GM12878 (cell line): Measurements from ENCODE around the gene ZWINT.

Source experiments
- ATF2 ChIP-seq: IDR thresholded peaks from 2 replicates; pipeline ENCODE4 v1.6.1; 2012; ENCODE audit warnings: low read length, inconsistent platforms
- CHD4 ChIP-seq: fragments of 200-600 bp; sonication (generic); IDR thresholded peaks from 2 replicates; pipeline ENCODE4 v1.6.1; 2016; ENCODE audit warnings: mild to moderate bottlenecking
- EED ChIP-seq: sonication (generic); IDR thresholded peaks from 2 replicates; pipeline ENCODE4 v1.6.1; 2016; ENCODE audit warnings: antibody characterized with exemption, low read depth
- PBX3 ChIP-seq: IDR thresholded peaks from 2 replicates; pipeline ENCODE4 v1.6.1; 2011; ENCODE audit warnings: mild to moderate bottlenecking, low read depth, low read length, moderate library complexity; ENCODE audit not compliant: insufficient replicate concordance
- POLR2A ChIP-seq: IDR thresholded peaks from 2 replicates; pipeline ENCODE4 v1.6.1; 2011; ENCODE audit warnings: low read depth, mild to moderate bottlenecking, low read length
- POLR2AphosphoS2 ChIP-seq: IDR thresholded peaks from 2 replicates; pipeline ENCODE4 v1.6.1; 2011; ENCODE audit warnings: low read depth, mild to moderate bottlenecking, low read length, improper control_type of control experiment, moderate library complexity
- POLR2AphosphoS5 ChIP-seq: IDR thresholded peaks from 2 replicates; pipeline ENCODE4 v1.6.1; 2011; ENCODE audit warnings: mild to moderate bottlenecking, low read length, inconsistent platforms
- ZNF217 ChIP-seq: fragments of 450-650 bp; IDR thresholded peaks from 2 replicates; pipeline ENCODE4 v1.6.1; 2017; ENCODE audit warnings: antibody characterized with exemption, mild to moderate bottlenecking
- TF ChIP-seq, protein P1 (sequence below), 3 experiments: IDR thresholded peaks in 2 of 3; conservative IDR thresholded peaks in 1 of 3; 2 replicates each; pipeline ENCODE4 v1.5.1; 2011; ENCODE audit warnings: low read depth in 3 of 3, low read length in 3 of 3, mild to moderate bottlenecking in 3 of 3, control low read depth in 2 of 3, moderate library complexity in 2 of 3, inconsistent platforms in 1 of 3, mixed read lengths in 1 of 3; ENCODE audit not compliant: control insufficient read depth in 2 of 3, insufficient read depth in 1 of 3; ENCODE audit errors: extremely low read depth in 1 of 3

DNA sequence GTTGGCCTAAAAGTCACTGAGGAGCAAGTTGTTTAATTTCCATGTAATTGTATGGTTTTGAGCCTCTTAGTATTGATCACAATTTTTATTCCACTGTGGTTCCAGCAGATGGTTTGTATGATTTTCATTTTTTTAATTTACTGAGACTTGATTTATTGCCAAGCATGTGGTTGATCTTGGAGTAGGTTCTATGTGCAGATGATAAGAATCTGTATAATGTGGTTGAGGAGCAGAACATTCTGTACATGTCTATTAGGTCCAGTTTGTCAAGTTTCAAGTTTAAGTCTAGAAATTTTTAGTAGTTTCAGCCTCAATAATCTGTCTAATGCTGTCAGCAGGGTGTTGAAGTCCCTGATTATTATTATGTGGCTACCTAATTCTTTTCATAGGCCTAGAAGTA, 22.7 kb upstream of the ZWINT start:
- TF ChIP-seq CHD4, result no peak
- TF ChIP-seq, protein P1, sequence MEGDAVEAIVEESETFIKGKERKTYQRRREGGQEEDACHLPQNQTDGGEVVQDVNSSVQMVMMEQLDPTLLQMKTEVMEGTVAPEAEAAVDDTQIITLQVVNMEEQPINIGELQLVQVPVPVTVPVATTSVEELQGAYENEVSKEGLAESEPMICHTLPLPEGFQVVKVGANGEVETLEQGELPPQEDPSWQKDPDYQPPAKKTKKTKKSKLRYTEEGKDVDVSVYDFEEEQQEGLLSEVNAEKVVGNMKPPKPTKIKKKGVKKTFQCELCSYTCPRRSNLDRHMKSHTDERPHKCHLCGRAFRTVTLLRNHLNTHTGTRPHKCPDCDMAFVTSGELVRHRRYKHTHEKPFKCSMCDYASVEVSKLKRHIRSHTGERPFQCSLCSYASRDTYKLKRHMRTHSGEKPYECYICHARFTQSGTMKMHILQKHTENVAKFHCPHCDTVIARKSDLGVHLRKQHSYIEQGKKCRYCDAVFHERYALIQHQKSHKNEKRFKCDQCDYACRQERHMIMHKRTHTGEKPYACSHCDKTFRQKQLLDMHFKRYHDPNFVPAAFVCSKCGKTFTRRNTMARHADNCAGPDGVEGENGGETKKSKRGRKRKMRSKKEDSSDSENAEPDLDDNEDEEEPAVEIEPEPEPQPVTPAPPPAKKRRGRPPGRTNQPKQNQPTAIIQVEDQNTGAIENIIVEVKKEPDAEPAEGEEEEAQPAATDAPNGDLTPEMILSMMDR (IDR thresholded peaks at IDR 0.05 in 2 of 3, conservative IDR thresholded peaks at IDR 0.05 in 1 of 3; ENCODE audit: control insufficient read depth in 2 of 3, extremely low read depth in 1 of 3, insufficient read depth in 1 of 3, low read depth in 3 of 3, low read length in 3 of 3), result no peak
- TF ChIP-seq EED, result no peak
- TF ChIP-seq POLR2A, result no peak
- TF ChIP-seq POLR2AphosphoS5, result no peak
- TF ChIP-seq ZNF217, result no peak
- TF ChIP-seq ATF2, result no peak
- TF ChIP-seq POLR2AphosphoS2, result no peak
- no peak for TF ChIP-seq PBX3
